Prostate gland (tissue), 2 donors: Measurements from ENCODE around the gene MRPS18A.

Source experiments
- POLR2A ChIP-seq: fragments of 450-650 bp; IDR thresholded peaks from one replicate; pipeline ENCODE4 v1.6.1; 2016; ENCODE audit warnings: antibody characterized with exemption, mild to moderate bottlenecking
- POLR2AphosphoS5 ChIP-seq: sonication (generic); formaldehyde crosslinking; IDR thresholded peaks from one replicate; pipeline ENCODE4 v1.6.1; 2017; ENCODE audit warnings: antibody characterized with exemption
- TF ChIP-seq, protein P1 (sequence below), 4 experiments: fragments of 200-600 bp in 2 of 4; fragments of 450-650 bp in 2 of 4; sonication (generic) in 2 of 4; IDR thresholded peaks; 1 replicate in 3 of 4; 2 replicates in 1 of 4; pipeline ENCODE4 v1.5.1; 2016 to 2019; ENCODE audit warnings: antibody characterized with exemption in 4 of 4, mild to moderate bottlenecking in 2 of 4, moderate library complexity in 2 of 4

GRCh38 chr6:43719511-43719910 is 31.9 kb upstream of the MRPS18A start:
- TF ChIP-seq, protein P1, sequence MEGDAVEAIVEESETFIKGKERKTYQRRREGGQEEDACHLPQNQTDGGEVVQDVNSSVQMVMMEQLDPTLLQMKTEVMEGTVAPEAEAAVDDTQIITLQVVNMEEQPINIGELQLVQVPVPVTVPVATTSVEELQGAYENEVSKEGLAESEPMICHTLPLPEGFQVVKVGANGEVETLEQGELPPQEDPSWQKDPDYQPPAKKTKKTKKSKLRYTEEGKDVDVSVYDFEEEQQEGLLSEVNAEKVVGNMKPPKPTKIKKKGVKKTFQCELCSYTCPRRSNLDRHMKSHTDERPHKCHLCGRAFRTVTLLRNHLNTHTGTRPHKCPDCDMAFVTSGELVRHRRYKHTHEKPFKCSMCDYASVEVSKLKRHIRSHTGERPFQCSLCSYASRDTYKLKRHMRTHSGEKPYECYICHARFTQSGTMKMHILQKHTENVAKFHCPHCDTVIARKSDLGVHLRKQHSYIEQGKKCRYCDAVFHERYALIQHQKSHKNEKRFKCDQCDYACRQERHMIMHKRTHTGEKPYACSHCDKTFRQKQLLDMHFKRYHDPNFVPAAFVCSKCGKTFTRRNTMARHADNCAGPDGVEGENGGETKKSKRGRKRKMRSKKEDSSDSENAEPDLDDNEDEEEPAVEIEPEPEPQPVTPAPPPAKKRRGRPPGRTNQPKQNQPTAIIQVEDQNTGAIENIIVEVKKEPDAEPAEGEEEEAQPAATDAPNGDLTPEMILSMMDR (IDR thresholded peaks at IDR 0.05): no peak
- TF ChIP-seq POLR2AphosphoS5 (no peak), POLR2A (no peak)
